ENCODE results near the gene WDR81.

The WDR81 gene

DNA sequence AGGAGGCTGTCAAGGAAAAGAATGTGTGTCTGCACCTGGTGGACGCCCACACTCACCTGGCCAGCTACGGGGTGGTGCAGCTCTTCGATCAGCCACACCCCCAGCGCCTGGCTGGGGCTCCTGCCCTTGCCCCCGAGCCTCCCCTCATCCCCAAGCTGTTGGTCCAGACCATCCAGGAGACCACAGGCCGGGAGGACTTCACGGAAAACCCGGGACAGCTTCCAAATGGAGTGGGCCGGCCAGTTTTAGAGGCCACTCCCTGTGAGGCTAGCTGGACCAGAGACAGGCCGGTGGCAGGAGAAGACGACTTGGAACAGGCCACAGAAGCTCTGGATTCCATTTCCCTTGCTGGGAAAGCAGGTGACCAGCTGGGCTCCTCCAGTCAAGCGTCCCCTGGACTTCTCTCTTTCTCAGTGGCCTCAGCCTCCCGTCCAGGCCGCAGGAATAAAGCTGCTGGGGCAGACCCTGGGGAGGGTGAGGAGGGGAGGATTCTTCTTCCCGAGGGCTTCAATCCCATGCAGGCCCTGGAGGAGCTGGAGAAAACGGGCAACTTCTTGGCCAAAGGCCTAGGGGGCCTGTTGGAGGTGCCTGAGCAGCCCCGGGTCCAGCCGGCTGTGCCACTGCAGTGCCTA lies 2.2 kb downstream of the WDR81 start:
- H3K27me3 ChIP-seq (ENCODE audit: insufficient read depth, poor library complexity, severe bottlenecking), result no peaks in the 10 kb centered on the region
- H3K27ac ChIP-seq (ENCODE audit: poor library complexity, severe bottlenecking), result no peak overlapping the region
- ATAC-seq (ENCODE audit: low read depth), result no peak
- DNase-seq (ENCODE audit: low spot score), result peak; percentile 57
- no peak overlapping the region for H3K4me3 ChIP-seq (ENCODE audit: severe bottlenecking)
- no peak for TF ChIP-seq CTCF (IDR thresholded peaks at IDR 0.05; ENCODE audit: poor library complexity, severe bottlenecking)
- H3K36me3 ChIP-seq (ENCODE audit: low read depth), result peaks cover 4% of the 10 kb centered on the region; the same call in 1 of the 2 replicates
- H3K4me1 ChIP-seq (ENCODE audit: insufficient read depth, poor library complexity, severe bottlenecking), result peaks cover 14% of the 10 kb centered on the region
- H3K9me3 ChIP-seq (ENCODE audit: severe bottlenecking), result no peaks in the 10 kb centered on the region

GRCh38 chr17:1727258-1727789 lies 2.8 kb downstream of the WDR81 start:
- no peak for TF ChIP-seq CTCF (IDR thresholded peaks at IDR 0.05; ENCODE audit: poor library complexity, severe bottlenecking)
- H3K4me3 ChIP-seq (ENCODE audit: severe bottlenecking), result no peak overlapping the region
- peaks cover 4% of the 10 kb centered on the region; the same call in 1 of the 2 replicates for H3K36me3 ChIP-seq (ENCODE audit: low read depth)
- ATAC-seq (ENCODE audit: low read depth), result no peak
- H3K4me1 ChIP-seq (ENCODE audit: insufficient read depth, poor library complexity, severe bottlenecking), result peaks cover 14% of the 10 kb centered on the region
- no peaks in the 10 kb centered on the region for H3K9me3 ChIP-seq (ENCODE audit: severe bottlenecking)
- peak; percentile 58 for DNase-seq (ENCODE audit: low spot score)
- no peak overlapping the region for H3K27ac ChIP-seq (ENCODE audit: poor library complexity, severe bottlenecking)
- H3K27me3 ChIP-seq (ENCODE audit: insufficient read depth, poor library complexity, severe bottlenecking), result no peaks in the 10 kb centered on the region

GRCh38 chr17:1727876-1728630 lies 3.5 kb downstream of the WDR81 start:
- no peak for TF ChIP-seq CTCF (IDR thresholded peaks at IDR 0.05; ENCODE audit: poor library complexity, severe bottlenecking)
- Histone ChIP-seq H3K27me3 (ENCODE audit: insufficient read depth, poor library complexity, severe bottlenecking) (no peaks in the 10 kb centered on the region), H3K27ac (ENCODE audit: poor library complexity, severe bottlenecking) (no peak overlapping the region), H3K36me3 (ENCODE audit: low read depth) (peaks cover 4% of the 10 kb centered on the region; the same call in 1 of the 2 replicates), H3K4me1 (ENCODE audit: insufficient read depth, poor library complexity, severe bottlenecking) (peaks cover 13% of the 10 kb centered on the region), H3K4me3 (ENCODE audit: severe bottlenecking) (no peak overlapping the region), H3K9me3 (ENCODE audit: severe bottlenecking) (no peaks in the 10 kb centered on the region)
- DNase-seq (ENCODE audit: low spot score) (peak; percentile 55), ATAC-seq (ENCODE audit: low read depth) (no peak)

DNA sequence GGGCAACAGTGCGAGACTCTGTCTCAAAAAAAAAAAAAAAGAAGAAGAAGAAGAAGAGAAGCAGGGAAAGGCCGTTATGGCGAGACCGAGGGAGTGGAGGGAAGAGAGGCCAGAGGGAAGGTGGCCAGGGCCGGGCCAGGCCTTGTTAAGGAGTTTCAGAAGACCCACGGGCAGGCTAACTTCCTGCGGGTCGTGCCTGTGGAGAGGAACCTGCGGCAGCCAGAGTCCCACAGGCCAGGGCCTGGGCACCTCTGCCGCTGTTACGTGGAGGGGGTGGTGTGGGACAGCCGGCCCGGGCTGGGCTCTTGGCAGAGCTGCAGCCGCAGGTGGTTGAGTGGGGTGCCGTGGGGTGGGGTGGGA lies 5.4 kb downstream of the WDR81 start:
- Histone ChIP-seq H3K9me3 (ENCODE audit: severe bottlenecking) (no peaks in the 10 kb centered on the region), H3K36me3 (ENCODE audit: low read depth) (peaks cover 4% of the 10 kb centered on the region; the same call in 1 of the 2 replicates), H3K27ac (ENCODE audit: poor library complexity, severe bottlenecking) (peak overlapping the region; percentile 75), H3K4me3 (ENCODE audit: severe bottlenecking) (no peak overlapping the region), H3K27me3 (ENCODE audit: insufficient read depth, poor library complexity, severe bottlenecking) (no peaks in the 10 kb centered on the region), H3K4me1 (ENCODE audit: insufficient read depth, poor library complexity, severe bottlenecking) (peaks cover 12% of the 10 kb centered on the region)
- DNase-seq (ENCODE audit: low spot score) (no peak), ATAC-seq (ENCODE audit: low read depth) (no peak)
- TF ChIP-seq CTCF (IDR thresholded peaks at IDR 0.05; ENCODE audit: poor library complexity, severe bottlenecking), result no peak
